GM19397 (cell line): Measurements from ENCODE around the gene COMP.

Experiments used
- ATAC-seq: cut with Tn5 transposase; IDR thresholded peaks from one replicate; pipeline ENCODE4 v1.9.1; 2021; ENCODE audit warnings: mild to moderate bottlenecking, moderate library complexity; ENCODE audit not compliant: unreplicated experiment

The COMP gene

DNA sequence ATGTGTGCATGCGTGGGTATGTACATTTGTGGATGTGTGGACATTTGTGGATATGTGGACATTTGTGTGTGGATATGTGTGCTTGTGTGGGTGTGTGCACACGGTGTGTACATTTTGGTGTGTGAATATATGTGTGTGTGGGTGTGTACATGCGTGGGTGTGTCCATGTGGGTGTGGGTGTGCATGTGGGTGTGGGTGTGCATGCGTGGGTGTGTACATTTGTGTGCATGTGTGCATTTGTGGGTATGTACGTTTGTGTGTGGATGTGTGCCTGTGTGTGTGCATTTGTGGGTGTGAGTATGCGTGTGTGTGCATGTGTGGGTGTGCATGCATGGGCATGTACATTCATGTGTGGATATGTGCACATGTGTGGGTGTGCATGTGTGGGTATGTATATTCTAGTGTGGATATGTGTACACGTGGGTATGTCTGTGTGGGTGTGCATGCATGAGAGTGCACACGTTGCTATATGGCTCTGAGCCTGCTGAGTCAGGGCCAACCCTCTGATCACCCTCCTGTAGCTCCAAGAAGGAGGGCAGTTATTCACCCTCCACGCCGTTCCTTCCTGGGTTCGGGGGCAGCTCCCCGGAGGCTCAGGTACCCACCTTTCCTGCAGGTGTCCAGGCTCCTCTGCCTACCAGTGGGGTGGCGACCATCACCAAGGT is 20.3 kb downstream of the COMP start:
- no peak for ATAC-seq

DNA sequence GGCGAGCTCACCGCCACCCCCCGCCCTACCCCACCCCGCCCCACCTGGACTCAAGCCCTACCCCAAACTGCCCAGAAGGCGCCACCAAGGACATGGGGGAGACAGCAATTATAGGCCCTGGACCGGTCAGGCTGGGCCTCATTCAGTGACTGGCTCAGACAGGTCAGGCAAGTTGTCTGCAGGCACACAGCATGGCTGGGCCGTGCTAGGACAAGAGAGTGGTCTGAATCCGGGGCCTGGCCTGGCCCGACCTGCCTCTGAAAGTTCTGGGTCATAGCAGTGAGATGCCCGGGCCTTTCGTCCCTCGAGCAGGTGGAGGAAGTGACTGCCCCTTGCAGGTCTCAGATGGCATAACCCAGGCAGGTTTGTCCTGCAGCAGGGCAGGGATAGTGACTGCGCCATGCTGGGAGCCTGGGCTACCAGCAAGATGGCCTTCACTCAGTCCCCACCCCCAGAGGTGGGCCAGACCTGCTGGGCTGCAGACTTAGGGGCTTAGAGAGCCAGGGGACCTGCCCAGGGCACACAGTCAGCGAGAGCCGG is 21.0 kb downstream of the COMP start:
- no peak for ATAC-seq

DNA sequence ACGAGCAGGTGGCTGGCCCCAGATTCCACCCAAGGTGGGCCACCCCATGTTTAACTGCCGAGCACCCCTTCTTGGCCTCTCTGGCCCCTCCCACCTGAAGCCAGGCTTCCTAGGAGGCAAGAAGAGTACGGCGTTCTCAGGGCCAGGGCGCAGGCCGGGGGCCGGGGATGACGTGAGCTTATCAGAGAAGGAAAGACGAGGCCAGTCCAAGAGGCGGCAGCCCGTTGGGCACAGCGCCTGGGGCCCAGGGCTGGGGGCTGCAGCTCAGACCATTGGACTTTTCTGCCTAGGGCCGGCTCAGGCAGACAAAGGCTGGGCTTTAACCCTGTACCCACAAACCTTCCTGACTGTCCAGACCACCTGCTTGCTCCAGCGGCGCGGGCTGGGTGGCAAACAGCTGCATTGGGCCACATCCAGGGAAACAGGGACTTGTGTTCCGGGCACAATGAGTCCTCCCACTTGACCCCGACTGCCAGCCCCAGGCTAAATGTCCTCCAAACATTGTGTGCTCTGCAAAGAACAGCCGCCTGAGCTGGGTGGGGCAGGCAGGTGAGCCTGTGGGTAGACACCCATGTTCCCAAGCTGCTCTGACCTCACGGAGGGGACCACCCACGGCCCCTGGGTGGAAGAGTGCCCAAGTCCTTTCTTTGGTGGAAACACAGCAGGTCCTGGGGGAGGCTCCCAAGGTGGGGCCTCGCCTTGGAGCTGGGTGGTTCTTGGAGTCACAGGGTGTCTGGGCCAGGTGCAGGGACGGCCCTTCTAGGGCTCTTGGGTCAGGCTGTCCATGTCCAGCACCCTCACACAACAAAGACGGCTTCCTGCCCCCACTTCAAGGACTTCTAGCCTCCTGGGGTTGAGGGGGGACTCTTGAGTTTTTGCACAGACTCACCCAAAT is 21.9 kb downstream of the COMP start:
- ATAC-seq = no peak

DNA sequence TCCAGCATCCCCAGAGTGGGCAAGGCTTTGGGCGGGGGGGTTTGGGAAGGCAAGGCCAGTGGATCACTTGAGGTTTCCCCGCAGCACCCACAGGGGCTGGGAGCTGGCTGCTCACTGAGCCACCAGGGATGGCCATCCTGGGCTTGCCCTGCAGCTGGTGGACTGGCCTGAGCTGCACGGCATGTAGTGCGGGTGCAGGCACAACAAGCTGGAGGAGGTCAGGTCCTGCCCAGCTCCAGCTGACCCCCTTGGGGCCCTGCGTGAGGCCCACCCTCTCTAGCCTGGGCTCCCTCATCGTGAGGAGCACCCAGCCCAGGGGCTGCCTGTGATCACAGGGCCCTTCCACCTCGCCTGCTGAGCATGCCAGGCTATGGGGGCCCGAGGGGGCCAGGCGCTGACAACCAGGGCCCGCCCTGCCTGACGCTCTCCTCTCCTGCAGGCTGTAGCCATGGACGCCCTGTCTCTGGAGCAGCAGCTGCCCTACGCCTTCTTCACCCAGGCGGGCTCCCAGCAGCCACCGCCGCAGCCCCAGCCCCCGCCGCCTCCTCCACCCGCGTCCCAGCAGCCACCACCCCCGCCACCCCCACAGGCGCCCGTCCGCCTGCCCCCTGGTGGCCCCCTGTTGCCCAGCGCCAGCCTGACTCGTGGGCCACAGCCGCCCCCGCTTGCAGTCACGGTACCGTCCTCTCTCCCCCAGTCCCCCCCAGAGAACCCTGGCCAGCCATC is 22.9 kb downstream of the COMP start:
- no peak for ATAC-seq

DNA sequence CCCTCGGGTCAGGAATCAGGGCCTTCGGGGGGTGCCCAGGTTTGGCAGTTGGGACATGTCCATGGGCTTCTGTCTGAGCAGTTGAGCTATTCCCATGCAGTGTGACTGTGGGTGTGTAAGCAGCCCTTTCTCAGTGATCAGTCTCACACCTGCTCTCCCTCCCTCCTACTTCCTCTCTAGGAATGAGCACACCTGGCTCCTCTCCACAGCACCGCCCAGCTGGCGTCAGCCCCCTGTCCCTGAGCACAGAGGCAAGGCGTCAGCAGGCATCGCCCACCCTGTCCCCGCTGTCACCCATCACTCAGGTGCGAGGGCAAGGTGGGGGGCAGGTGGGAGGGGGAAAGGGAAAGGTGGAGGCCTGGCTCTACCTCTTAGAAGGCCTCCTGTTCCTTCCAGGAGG is 25.9 kb downstream of the COMP start:
- no peak for ATAC-seq

DNA sequence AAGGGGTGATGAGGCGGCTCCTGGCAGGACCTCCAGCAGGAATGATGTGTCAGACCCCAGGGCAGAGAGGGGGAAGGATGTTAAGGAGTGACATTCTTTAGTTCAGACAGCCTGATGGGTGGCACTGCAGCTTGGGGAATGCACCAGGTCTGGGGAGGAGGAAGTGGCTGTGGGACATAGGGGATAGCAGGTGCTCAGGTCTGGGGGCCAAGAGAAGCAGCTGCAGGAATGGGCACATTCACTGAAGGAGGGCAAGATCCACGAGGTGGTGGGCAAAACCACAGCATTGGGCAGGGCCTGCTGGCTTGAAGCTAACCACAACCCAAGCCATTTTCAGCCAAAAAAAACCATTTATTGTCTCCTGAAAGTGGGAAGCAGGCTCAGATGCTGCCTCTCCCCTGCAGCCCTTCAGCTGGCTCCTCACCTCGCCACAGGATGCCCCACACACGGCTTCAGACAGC is 26.5 kb downstream of the COMP start:
- no peak for ATAC-seq

DNA sequence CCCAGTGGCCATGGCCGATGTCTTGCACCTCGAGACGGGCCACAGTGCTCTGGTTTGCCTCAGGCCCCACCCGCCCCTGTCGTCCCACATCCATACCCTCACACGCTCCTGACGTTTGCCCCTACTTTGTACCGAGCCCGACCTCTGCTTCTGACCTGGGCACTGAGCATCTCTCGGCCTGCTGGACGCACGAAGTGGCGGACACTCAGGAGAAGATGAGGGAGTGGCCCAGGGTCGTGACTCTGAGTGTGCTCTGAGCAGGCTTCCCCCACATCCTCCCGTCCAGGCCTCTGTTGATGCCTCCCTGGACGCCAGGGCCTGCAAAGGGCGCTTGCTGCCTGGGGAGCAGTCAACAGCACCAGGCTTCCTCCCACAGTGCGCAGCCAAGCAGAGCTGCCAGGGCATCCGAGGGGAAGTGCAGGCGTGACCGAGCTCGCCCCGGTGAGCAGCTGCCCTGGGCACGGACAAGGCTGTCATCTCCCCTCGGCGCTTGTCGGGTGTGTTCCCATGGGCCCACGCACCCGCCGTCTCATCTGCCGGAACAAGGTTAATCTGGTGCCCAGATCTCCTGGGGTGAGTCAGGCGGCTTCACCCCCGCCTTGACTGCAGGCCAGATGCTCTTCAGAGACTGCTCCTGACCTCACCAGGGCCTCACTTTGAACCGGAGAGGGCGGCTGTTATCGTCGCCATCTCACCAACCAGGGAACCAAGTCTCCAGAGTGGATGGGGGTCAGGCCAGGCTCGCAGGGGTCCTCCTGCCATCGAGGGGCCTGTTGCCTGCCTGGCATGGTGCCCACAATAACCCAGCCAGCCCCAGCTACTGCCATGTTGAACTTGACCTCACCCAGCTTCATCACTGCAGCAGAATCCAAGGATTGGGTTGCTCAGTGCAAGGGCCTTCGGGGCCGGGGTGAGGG is 27.2 kb downstream of the COMP start:
- ATAC-seq = no peak

DNA sequence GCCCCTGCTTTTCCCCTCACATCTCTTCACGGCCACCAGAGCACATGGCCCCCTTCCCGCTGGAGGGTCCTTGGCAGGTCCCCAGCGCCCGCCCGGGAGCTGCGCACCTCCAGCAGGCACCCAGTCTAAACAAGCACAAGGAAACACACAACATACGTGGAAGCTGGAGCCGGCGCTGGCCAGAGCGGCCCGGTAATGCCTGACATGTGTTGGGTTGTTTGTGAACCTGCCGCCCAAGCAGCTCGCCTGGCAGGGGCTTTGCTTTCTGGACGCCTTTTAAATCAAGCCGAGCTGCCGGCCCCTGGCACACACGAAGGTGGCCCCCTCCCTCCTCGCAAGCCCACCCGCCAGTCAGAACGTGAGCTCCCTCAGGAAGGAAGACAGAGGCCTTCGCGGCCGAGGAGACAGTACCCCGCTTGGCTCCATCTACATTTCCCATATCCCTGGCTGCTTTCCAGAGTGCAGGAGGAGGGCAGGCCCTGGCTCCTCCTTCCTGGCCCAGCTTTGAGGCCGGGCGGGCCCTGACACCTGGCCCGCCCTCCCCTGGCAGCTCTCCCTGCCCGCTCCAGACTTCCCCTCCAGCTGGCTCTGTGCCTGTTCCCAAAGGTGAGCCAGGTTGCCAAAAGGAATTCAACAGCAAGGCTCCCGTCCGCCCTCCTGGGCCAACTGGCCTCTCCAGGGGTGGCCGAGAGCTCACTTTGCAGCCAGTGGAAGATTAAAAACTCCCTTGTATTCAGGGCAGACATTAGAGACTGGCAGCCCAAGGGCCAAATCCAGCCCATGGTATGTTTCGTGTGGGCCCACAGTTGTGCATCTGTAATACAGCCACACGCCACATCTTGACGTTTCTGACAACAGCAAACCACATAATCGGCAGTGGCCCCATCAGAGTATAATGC is 28.7 kb downstream of the COMP start:
- ATAC-seq = no peak

DNA sequence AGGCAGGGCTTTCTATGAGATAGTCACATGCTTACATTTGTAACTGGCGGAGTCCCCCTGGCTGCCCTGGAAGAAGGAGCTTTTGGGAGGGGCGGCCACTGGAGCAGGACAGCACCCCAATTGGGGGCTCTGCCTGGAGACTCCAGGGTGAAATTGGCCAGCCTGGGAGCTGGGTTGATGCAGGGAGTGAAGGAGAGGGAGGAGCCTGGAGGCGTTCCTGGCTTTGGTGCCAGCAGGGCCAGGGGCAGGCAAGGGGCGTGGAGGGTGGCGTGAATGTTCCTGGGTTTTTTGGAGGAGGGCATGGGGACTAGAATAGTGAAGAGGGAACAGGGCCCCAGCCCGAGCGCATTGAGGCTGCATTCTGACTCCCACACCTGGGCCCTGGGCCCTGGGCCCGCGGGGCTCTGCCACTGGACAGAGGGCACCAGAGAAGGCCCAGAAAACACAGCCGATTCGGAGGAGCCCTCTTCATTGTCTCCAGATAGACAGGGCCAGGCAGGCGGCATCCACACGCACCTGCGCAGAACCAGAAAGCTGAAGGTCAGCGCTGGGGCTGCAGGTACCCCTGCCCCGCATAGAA is 29.5 kb downstream of the COMP start:
- no peak for ATAC-seq

DNA sequence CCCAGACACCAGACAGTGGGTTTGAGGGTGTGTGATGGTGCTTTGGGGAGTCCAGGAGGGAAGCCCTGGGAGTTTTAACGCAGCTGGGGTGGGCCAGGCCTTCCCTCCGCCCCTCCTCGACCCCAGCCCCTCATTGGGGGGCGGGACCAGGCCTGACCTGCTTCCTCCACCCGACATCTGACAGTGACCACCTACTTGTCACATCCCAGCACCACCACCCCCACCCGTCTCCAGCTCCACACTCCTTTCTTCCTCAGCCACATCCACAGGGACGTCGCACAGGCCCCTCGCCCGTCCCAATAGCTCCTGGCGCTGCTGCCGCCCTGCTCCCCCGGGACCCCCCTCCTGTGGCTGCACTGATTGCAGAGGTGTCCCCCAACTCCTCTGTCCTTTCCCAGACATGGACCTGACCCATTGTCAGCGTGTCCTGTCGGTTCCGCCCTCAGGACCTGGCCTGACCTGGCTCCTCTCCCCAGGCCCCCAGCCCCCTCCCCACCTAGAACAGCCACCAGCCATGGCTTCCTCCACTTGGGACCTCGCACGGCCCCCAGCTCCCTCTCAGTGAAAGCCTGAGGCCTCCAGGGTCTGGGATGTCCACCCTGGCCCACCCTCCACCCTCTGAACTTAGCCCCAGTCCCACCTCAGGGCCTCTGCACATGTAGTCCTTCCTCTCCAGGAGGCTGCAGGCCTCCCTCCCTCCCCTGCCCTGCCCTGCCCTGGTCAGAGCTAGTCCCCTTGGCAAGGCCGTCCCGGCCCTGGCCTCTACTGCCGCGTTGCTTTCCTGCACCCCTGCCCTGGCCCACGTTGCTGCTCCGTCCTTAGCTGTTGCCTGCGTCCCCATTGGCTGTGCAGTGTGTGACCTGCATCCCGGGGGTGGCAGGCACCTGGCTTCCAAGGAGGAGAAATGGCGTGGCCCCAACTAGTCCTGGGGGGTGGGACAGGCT is 30.4 kb downstream of the COMP start:
- ATAC-seq = no peak

DNA sequence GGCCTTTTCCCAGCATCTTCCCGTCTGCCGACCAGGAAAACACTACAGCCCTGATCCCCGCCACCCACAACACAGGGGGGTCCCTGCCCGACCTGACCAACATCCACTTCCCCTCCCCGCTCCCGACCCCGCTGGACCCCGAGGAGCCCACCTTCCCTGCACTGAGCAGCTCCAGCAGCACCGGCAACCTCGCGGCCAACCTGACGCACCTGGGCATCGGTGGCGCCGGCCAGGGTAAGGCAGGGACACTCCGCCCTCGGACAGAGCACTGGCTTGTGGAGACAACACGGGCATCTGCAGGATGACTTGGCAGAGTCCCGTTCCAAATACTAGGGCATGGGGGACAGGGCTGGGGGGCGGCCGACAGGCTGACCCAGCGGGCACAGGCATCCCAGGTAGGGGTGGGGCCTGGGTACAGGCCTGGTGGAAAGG is 31.1 kb downstream of the COMP start:
- ATAC-seq = no peak

DNA sequence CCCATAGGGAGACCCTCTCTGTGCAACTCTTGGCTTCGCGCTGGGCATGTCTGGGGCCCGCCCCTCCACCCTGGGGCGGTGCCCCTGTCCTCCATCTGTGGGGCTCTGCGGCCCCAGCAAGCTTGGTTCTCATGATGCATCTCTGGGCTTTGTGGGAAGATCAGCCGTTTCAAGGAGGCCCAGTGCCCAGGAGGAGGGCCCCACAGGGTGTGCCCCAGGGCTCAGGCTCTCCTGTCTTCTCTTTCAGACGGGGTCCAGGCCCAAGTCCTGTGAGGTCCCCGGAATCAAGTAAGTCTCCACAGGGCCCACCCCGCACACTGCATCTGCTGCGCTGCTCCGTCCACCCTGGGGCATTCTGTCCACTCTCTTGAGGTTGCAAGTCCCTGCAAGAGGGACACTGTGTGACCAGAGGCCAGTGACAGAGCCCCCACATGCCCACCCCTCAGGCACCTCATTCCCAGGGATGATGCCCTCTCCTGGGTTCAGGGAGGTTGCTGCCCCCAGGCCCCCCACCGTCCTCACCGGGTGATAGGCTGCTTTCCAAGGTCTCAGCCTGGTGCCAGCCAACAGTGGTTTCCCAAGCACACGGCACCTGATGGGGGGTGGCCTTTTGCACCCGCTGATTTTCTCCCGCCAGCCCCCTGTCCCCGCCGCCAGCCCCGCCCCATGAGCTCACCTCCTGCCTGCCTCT is 31.7 kb downstream of the COMP start:
- ATAC-seq = no peak

DNA sequence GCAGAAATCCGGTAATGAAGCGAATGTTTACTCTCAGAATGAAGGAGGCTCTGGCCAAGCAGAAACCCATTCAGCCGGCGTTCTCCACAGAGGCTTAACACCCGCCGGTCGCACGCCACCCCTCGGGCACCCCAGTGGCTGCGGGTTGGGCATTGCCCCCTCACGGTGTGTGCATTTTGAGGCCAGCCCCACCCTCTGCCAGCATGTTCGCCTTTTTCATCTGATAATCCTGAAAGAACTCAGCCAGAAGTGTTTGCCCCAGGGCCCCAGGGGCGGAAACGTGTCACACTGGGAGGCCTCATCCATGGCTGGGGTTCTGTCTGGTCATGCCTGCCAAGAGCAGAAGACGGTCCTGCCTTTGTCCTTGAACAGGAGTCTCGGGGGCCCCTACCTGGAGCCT is 34.2 kb downstream of the COMP start:
- no peak for ATAC-seq

DNA sequence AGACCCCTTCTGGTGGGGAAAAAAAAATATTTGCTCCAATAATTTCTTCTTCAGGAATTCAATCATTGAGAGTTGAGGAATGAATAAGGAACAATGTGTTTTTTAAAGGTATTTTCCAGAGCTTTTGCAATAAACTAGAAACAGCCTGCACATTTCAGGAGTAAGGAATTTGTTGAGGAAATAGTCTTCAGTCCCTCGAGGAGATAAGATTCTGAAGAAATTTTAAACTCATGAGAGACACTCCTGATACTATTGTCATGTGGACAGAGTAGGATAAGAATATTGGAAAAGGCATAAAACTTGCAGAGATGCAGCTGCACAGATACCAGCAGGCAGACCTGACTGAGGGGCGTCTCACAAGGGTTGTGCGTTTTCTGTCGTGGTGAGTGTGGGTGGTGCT is 36.6 kb downstream of the COMP start:
- ATAC-seq = no peak

DNA sequence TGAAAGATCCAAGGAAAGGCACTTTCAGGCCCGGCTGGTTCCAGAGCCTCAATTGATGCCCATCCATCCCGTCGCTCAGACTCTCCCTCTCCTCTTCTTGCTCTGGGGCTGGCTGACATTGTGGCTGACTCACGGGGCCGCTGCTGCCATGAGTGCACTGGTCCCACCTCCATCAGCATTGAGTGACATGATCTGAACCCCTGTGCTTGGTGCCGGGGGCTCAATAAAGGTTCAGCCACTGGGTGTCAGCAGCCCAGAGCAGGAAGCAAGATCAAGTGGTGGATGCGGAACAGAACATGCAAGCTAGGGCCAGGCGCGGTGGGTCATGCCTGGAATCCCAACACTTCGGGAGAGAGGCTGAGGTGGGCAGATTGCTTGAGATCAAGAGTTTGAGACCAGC is 39.5 kb downstream of the COMP start:
- no peak for ATAC-seq

DNA sequence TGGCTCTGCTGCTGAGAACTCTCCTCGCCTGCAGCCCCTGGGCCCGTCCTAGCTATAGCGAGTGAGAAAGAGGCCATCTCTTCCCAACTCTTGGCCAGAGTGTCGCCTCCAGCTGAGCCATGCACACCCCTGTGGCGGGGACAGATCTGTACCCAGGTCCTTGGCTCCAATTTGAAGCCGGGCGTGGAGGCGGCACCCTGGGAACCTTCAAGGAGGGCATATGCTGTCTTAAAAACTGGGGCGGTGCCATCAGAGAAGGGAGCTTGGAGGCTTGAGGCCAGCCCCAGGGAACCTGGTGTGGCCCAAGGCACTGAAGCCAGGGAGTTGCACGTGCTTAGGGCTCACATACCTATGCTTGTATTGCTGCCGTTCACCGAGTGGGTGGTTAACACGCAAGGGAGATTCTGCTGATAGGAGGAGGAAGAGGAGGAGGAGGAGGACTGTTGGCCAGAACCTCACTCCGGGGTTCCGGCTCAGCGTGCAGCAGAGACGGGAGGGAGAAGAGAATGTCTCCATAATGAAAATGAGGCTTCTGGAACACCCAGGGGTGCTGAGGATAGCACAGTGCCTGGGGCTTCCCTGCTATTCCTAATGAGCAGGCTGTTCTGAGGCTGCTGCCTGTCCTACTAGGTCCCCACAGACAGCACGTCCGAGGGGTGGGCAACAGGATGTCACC is 40.7 kb downstream of the COMP start:
- no peak for ATAC-seq
